A549 (cell line): ENCODE results near the gene HOOK2.

Source experiments
- CBX2 ChIP-seq: fragments of 200-600 bp; sonication (generic); IDR thresholded peaks from 2 replicates; pipeline ENCODE4 v1.6.1; 2016; ENCODE audit warnings: low read depth, mild to moderate bottlenecking, borderline replicate concordance
- CHD4 ChIP-seq: fragments of 200-600 bp; sonication (generic); IDR thresholded peaks from 2 replicates; pipeline ENCODE4 v1.6.1; 2016; ENCODE audit warnings: antibody characterized with exemption, mild to moderate bottlenecking, borderline replicate concordance
- CTCF ChIP-seq: fragments of >200 bp; sonication (Bioruptor Twin); formaldehyde crosslinking; IDR thresholded peaks from 3 replicates; pipeline ENCODE4 v1.5.1; 2016
- EP300 ChIP-seq, 2 experiments: fragments of >200 bp; sonication (Bioruptor Twin); formaldehyde crosslinking; IDR thresholded peaks; 2 replicates in 1 of 2; 3 replicates in 1 of 2; pipeline ENCODE4 v1.6.1; 2016 to 2017
- JUNB ChIP-seq: fragments of >200 bp; sonication (Bioruptor Twin); formaldehyde crosslinking; IDR thresholded peaks from 2 replicates; pipeline ENCODE4 v1.6.1; 2016
- MYC ChIP-seq: IDR thresholded peaks from 2 replicates; pipeline ENCODE4 v1.6.1; 2012; ENCODE audit warnings: mild to moderate bottlenecking, inconsistent platforms, low read length, improper control_type of control experiment, borderline replicate concordance
- POLR2A ChIP-seq: IDR thresholded peaks from 2 replicates; pipeline ENCODE4 v1.6.1; 2012; ENCODE audit warnings: mild to moderate bottlenecking, low read length
- RAD21 ChIP-seq, 2 experiments: fragments of >200 bp in 1 of 2; sonication (Bioruptor Twin) in 1 of 2; formaldehyde crosslinking in 1 of 2; IDR thresholded peaks in 1 of 2; conservative IDR thresholded peaks in 1 of 2; 2 replicates in 1 of 2; 3 replicates in 1 of 2; pipeline ENCODE4 v1.6.1; 2012 to 2018; ENCODE audit warnings: inconsistent platforms in 1 of 2

GRCh38 chr19:12786141-12786870 is 11.0 kb upstream of the HOOK2 start:
- no peak for TF ChIP-seq JUNB
- no peak for TF ChIP-seq CTCF
- no peak for TF ChIP-seq MYC
- TF ChIP-seq CHD4, result no peak
- no peak for TF ChIP-seq POLR2A
- no peak for TF ChIP-seq EP300 (IDR thresholded peaks at IDR 0.05)
- no peak for TF ChIP-seq CBX2
- TF ChIP-seq RAD21 (conservative IDR thresholded peaks at IDR 0.05 in 1 of 2, IDR thresholded peaks at IDR 0.05 in 1 of 2), result no peak
